Astrocyte (in vitro differentiated cells and primary cell): Measurements from ENCODE around the gene CCNI.

Experiments used
- CTCF ChIP-seq: IDR thresholded peaks from 2 replicates; pipeline ENCODE4 v1.5.1; 2011; ENCODE audit warnings: low read depth, mild to moderate bottlenecking, inconsistent platforms, low read length, moderate library complexity; ENCODE audit not compliant: insufficient read depth
- EZH2 ChIP-seq: IDR thresholded peaks from 2 replicates; pipeline ENCODE4 v1.6.1; 2012; ENCODE audit warnings: mild to moderate bottlenecking, low read length, inconsistent platforms; ENCODE audit not compliant: insufficient read depth

DNA sequence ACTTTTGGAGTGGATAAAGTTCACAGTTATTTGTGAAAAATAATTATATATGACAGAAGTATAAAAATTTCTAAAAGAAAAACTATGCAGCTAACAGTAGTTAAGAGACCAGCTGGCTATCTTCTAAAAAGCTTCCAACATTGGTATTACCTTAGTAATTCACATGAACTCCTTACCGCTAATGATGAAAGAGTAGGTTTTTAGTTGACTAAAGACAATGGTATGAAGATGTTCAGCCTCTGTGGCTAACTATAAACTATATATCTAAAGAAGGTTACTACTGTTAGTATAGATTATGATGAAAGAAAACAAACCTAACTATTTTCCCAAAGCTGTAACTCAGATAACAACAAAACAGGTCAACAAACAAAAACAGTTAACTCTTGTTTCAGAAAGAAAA, 10.4 kb downstream of the CCNI start:
- TF ChIP-seq CTCF (no peak), EZH2 (no peak)
